Measurements from ENCODE around the gene APLP2. TPM values are rescaled to one million over a fixed set of nuclear protein-coding genes. Genes with fewer than 3 reads are reported as not detected.
A peak's percentile ranks its signal among the peaks of the same experiment; 100 is the strongest.

The APLP2 gene
- total and polyA plus RNA-seq, 12 donors = 115 to 414 (median 299) TPM

DNA sequence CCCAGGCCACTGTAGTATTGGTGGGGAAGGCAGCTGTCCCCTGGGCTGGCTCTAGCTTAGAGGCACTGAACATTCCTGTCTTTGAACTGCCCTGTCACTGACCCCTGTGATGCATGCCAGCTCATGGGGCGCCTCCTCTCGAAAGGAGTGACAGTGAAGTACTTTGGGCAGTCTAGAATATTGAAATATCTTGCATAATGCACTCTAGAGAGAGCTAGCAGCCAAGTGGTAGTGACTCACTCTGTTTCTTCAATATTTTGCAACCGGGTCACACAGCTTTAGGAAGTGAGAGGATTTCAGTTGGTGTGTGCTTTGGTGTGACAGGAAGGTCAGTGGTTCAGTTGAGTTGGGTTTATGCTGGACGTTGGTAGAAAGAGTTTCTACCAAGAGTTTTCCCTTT, 54.4 kb downstream of the APLP2 start:
- peak; percentile 53 to 72 for DNase-seq
- intact Hi-C loops (cut with DNase I) = loop anchor here in 5 of 10 donors (5.0 to 10.0 kb wide), 4 partner anchors 49 to 122 kb away; partner anchors contain the start of genes APLP2 (in 1 of the 5) and PRDM10 (in 1 of the 5)
- Histone ChIP-seq H3K27ac (peak overlapping the region in 7 of 10 donors; percentile 27 to 83 (median 54)), H3K9me3 (no peaks in the 10 kb centered on the region), H3K4me1 (peaks cover 0 to 75% (median 38%) of the 10 kb centered on the region in 9 donors), H3K27me3 (no peaks in the 10 kb centered on the region), H3K36me3 (peaks cover 0 to 86% (median 32%) of the 10 kb centered on the region in 9 donors), H3K4me3 (no peak overlapping the region)
- WGBS, 2 donors = 24 to 26% methylated on average over 4 of the region's 4 CpGs
- TF ChIP-seq, protein P1, sequence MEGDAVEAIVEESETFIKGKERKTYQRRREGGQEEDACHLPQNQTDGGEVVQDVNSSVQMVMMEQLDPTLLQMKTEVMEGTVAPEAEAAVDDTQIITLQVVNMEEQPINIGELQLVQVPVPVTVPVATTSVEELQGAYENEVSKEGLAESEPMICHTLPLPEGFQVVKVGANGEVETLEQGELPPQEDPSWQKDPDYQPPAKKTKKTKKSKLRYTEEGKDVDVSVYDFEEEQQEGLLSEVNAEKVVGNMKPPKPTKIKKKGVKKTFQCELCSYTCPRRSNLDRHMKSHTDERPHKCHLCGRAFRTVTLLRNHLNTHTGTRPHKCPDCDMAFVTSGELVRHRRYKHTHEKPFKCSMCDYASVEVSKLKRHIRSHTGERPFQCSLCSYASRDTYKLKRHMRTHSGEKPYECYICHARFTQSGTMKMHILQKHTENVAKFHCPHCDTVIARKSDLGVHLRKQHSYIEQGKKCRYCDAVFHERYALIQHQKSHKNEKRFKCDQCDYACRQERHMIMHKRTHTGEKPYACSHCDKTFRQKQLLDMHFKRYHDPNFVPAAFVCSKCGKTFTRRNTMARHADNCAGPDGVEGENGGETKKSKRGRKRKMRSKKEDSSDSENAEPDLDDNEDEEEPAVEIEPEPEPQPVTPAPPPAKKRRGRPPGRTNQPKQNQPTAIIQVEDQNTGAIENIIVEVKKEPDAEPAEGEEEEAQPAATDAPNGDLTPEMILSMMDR (IDR thresholded peaks at IDR 0.05) = no peak
- peak; percentile 81 to 99 (median 86) for ATAC-seq

DNA sequence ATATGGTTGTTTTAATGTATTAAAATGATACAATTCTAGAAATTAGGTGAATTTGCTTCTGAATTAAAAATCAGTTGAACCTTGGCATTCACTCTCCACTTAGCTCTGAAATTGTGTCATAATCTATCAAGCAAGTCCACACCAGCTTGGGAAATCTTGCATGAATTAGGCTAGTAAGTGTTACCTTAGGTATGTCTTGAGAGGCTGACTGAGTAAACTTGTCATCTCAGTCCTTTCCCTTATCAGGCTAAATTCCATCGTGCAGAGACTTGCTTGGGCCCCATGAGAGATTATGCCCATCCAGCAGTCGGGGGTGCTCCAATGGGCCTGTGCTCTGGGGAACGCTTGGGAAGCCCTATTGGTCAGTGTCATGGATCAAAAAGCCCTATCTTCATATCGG, 55.9 kb downstream of the APLP2 start:
- DNase-seq = no peak
- intact Hi-C loops (cut with DNase I) = loop anchor here in 3 of 10 donors (5.0 to 10.0 kb wide), 3 partner anchors 51 to 128 kb away; no protein-coding TSS in a partner anchor
- H3K4me1 ChIP-seq = peaks cover 0 to 59% (median 27%) of the 10 kb centered on the region in 9 donors

DNA sequence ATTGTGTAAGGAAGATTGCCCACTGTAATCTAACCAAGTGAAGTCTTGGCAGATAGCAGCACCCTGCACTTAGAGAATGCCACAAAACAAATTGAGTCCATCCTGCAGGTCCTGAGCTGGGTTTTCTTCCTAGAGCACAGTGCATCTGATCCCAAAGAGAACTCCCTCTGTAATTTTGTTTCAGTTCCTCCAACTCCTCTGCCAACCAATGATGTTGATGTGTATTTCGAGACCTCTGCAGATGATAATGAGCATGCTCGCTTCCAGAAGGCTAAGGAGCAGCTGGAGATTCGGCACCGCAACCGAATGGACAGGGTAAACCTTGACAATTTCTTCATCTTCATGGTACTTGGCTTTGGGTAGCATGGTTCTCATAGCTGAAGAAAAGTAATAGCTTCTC, 56.8 kb downstream of the APLP2 start:
- H3K4me3 ChIP-seq = no peak overlapping the region
- DNase-seq (no peak), ATAC-seq (no peak)
- H3K9me3 ChIP-seq = no peaks in the 10 kb centered on the region
- intact Hi-C loops (cut with DNase I) = loop anchor here in 3 of 10 donors (5.0 to 10.0 kb wide), 3 partner anchors 52 to 129 kb away; no protein-coding TSS in a partner anchor
- no peaks in the 10 kb centered on the region for H3K27me3 ChIP-seq
- peaks cover 0 to 99% (median 45%) of the 10 kb centered on the region in 9 donors for H3K36me3 ChIP-seq
- no peak overlapping the region for H3K27ac ChIP-seq
- 90 to 91% methylated on average over 5 of the region's 5 CpGs for WGBS, 2 donors
- TF ChIP-seq, protein P1 (IDR thresholded peaks at IDR 0.05) = no peak
- H3K4me1 ChIP-seq = peaks cover 0 to 50% (median 20%) of the 10 kb centered on the region in 9 donors

More for the DNA sequence above, 55.9 kb downstream of the APLP2 start:
- TF ChIP-seq, protein P1 (IDR thresholded peaks at IDR 0.05) = no peak
- Histone ChIP-seq H3K27ac (no peak overlapping the region), H3K27me3 (no peaks in the 10 kb centered on the region), H3K9me3 (no peaks in the 10 kb centered on the region), H3K4me3 (no peak overlapping the region), H3K36me3 (peaks cover 0 to 97% (median 41%) of the 10 kb centered on the region in 9 donors)
- ATAC-seq = no peak
- WGBS, 2 donors = 73 to 83% methylated on average over 4 of the region's 4 CpGs

DNA sequence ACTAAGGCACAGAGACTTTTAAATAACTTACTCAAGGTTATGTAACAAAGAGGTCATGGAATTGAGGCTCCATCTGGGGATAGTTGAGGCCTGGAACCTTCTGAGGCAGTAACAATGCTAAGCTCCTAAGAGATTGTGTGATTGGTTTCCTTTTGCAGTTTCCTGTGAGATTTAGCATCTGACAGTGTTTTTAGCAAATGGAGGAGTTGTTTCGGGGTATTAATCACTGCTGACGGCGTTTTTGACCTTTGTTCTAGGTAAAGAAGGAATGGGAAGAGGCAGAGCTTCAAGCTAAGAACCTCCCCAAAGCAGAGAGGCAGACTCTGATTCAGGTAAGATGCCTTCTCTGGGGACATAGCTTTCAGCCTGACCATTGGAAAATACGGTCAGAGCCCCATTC, 57.8 kb downstream of the APLP2 start:
- intact Hi-C loops (cut with DNase I) = loop anchor here in 3 of 10 donors (5.0 to 10.0 kb wide), 3 partner anchors 53 to 130 kb away; no protein-coding TSS in a partner anchor
- H3K27ac ChIP-seq = no peak overlapping the region
- H3K4me3 ChIP-seq = no peak overlapping the region
- TF ChIP-seq, protein P1 (IDR thresholded peaks at IDR 0.05) = no peak
- DNase-seq (no peak), ATAC-seq (no peak)
- no peaks in the 10 kb centered on the region for H3K9me3 ChIP-seq
- WGBS, 2 donors = 85 to 87% methylated on average over 4 of the region's 4 CpGs
- H3K27me3 ChIP-seq = no peaks in the 10 kb centered on the region
- H3K4me1 ChIP-seq = peaks cover 0 to 41% (median 11%) of the 10 kb centered on the region in 9 donors
- H3K36me3 ChIP-seq = peaks cover 0 to 99% (median 43%) of the 10 kb centered on the region in 9 donors

Data from heart right ventricle (tissue), 16 donors.